ENCODE results near the gene SLC37A2.

DNA sequence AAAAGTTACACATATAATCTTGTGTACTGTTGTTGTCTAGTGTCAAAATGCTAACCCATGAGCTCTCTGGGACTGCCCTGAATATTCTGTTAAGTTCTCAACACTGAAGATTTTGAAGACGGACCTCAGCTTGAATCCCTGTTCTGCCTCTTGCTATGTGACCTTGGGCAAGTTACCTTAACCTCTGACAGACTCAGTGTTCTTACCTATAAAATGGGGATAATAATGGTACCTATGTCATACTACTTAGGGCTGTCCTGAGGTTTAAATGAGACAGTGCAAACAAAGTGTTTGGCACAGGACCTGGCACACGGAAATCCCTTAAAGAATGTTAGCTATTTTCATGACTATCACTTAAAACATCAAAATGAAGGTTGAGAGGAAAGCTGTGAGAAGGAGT lies 37.0 kb downstream of the SLC37A2 start:
- TF ChIP-seq JUND (IDR thresholded peaks at IDR 0.05), result no peak
- TF ChIP-seq, protein P1, sequence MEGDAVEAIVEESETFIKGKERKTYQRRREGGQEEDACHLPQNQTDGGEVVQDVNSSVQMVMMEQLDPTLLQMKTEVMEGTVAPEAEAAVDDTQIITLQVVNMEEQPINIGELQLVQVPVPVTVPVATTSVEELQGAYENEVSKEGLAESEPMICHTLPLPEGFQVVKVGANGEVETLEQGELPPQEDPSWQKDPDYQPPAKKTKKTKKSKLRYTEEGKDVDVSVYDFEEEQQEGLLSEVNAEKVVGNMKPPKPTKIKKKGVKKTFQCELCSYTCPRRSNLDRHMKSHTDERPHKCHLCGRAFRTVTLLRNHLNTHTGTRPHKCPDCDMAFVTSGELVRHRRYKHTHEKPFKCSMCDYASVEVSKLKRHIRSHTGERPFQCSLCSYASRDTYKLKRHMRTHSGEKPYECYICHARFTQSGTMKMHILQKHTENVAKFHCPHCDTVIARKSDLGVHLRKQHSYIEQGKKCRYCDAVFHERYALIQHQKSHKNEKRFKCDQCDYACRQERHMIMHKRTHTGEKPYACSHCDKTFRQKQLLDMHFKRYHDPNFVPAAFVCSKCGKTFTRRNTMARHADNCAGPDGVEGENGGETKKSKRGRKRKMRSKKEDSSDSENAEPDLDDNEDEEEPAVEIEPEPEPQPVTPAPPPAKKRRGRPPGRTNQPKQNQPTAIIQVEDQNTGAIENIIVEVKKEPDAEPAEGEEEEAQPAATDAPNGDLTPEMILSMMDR (IDR thresholded peaks at IDR 0.05), result no peak
- TF ChIP-seq NRF1 (IDR thresholded peaks at IDR 0.05; ENCODE audit: low read depth, low read length), result no peak
- TF ChIP-seq, protein P2, sequence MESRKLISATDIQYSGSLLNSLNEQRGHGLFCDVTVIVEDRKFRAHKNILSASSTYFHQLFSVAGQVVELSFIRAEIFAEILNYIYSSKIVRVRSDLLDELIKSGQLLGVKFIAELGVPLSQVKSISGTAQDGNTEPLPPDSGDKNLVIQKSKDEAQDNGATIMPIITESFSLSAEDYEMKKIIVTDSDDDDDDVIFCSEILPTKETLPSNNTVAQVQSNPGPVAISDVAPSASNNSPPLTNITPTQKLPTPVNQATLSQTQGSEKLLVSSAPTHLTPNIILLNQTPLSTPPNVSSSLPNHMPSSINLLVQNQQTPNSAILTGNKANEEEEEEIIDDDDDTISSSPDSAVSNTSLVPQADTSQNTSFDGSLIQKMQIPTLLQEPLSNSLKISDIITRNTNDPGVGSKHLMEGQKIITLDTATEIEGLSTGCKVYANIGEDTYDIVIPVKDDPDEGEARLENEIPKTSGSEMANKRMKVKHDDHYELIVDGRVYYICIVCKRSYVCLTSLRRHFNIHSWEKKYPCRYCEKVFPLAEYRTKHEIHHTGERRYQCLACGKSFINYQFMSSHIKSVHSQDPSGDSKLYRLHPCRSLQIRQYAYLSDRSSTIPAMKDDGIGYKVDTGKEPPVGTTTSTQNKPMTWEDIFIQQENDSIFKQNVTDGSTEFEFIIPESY (IDR thresholded peaks at IDR 0.05; ENCODE audit: borderline replicate concordance, low read depth), result no peak
- TF ChIP-seq SMC3 (IDR thresholded peaks at IDR 0.05; ENCODE audit: low read depth, low read length), result no peak
- TF ChIP-seq, protein P3, sequence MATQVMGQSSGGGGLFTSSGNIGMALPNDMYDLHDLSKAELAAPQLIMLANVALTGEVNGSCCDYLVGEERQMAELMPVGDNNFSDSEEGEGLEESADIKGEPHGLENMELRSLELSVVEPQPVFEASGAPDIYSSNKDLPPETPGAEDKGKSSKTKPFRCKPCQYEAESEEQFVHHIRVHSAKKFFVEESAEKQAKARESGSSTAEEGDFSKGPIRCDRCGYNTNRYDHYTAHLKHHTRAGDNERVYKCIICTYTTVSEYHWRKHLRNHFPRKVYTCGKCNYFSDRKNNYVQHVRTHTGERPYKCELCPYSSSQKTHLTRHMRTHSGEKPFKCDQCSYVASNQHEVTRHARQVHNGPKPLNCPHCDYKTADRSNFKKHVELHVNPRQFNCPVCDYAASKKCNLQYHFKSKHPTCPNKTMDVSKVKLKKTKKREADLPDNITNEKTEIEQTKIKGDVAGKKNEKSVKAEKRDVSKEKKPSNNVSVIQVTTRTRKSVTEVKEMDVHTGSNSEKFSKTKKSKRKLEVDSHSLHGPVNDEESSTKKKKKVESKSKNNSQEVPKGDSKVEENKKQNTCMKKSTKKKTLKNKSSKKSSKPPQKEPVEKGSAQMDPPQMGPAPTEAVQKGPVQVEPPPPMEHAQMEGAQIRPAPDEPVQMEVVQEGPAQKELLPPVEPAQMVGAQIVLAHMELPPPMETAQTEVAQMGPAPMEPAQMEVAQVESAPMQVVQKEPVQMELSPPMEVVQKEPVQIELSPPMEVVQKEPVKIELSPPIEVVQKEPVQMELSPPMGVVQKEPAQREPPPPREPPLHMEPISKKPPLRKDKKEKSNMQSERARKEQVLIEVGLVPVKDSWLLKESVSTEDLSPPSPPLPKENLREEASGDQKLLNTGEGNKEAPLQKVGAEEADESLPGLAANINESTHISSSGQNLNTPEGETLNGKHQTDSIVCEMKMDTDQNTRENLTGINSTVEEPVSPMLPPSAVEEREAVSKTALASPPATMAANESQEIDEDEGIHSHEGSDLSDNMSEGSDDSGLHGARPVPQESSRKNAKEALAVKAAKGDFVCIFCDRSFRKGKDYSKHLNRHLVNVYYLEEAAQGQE (IDR thresholded peaks at IDR 0.05; ENCODE audit: low read depth, low read length), result no peak

All from SK-N-SH (cell line).